NCI-H1694 treated with DMSO at 0.1 percent for 48 hours (cell line): Measurements from ENCODE around the gene GAREM2.

ENCODE experiments used
- DNase-seq: peaks from one replicate; lab custom pipeline; 2025; lab: John Stamatoyannopoulos, UW

GAREM2 gene

GRCh38 chr2:26169681-26170414 is 3.0 kb upstream of the GAREM2 start:
- DNase-seq, result no peak

- DNase-seq, result no peak
Measured at GRCh38 chr2:26170795-26171194, 2.1 kb upstream of the GAREM2 start.

GRCh38 chr2:26172189-26172870 is 558 bp upstream of the GAREM2 start:
- DNase-seq, result no peak

GRCh38 chr2:26173776-26174482 is 1.0 kb downstream of the GAREM2 start:
- DNase-seq, result no peak

GRCh38 chr2:26174691-26175465 is 2.0 kb downstream of the GAREM2 start:
- no peak for DNase-seq

GRCh38 chr2:26175466-26176278 is 2.8 kb downstream of the GAREM2 start:
- no peak for DNase-seq

- no peak for DNase-seq
Measured at GRCh38 chr2:26176279-26176615, 3.4 kb downstream of the GAREM2 start.

- no peak for DNase-seq
Measured at GRCh38 chr2:26177122-26177521, 4.2 kb downstream of the GAREM2 start.

- no peak for DNase-seq
Measured at GRCh38 chr2:26178246-26178645, 5.4 kb downstream of the GAREM2 start.

GRCh38 chr2:26178746-26179436 is 6.0 kb downstream of the GAREM2 start:
- no peak for DNase-seq

GRCh38 chr2:26179446-26179913 is 6.6 kb downstream of the GAREM2 start:
- DNase-seq, result no peak

- no peak for DNase-seq
Measured at GRCh38 chr2:26182441-26182840, 9.6 kb downstream of the GAREM2 start.

- DNase-seq, result no peak
Measured at GRCh38 chr2:26182887-26183630, 10.2 kb downstream of the GAREM2 start.

GRCh38 chr2:26184121-26184520 is 11.2 kb downstream of the GAREM2 start:
- no peak for DNase-seq

GRCh38 chr2:26184555-26185303 is 11.8 kb downstream of the GAREM2 start:
- no peak for DNase-seq

- DNase-seq, result no peak
Measured at GRCh38 chr2:26185304-26185928, 12.5 kb downstream of the GAREM2 start.

GRCh38 chr2:26185954-26186770 is 13.3 kb downstream of the GAREM2 start:
- DNase-seq, result no peak

GRCh38 chr2:26187114-26187513 is 14.2 kb downstream of the GAREM2 start:
- no peak for DNase-seq
